ENCODE results near the gene OR6B2.

GRCh38 chr2:239983004-239983778, 47.0 kb downstream of the OR6B2 start:
- no peak for TF ChIP-seq CTCF (IDR thresholded peaks at IDR 0.05)
- no peak for TF ChIP-seq POLR2A (IDR thresholded peaks at IDR 0.05)
